ENCODE data around the gene UROD.
"Not testable (repeated sequence)": the region's sequence is repeated elsewhere in the genome, so short reads cannot be mapped to it uniquely, and the experiment has no call there.

The UROD gene

GRCh38 chr1:45011837-45012638 is at the start of gene UROD:
TSS of gene UROD (plus strand) at chr1:45012254. CDS start at chr1:45012266, 12 bp downstream.
- peak; percentile 88 for DNase-seq (ENCODE audit: low spot score)

GRCh38 chr1:44962729-44963128 is 49.3 kb upstream of the UROD start:
- DNase-seq (ENCODE audit: low spot score): no peak

GRCh38 chr1:44964396-44964795 is 47.7 kb upstream of the UROD start:
- no peak for DNase-seq (ENCODE audit: low spot score)

- DNase-seq (ENCODE audit: low spot score): no peak
Measured at GRCh38 chr1:44970317-44970716, 41.7 kb upstream of the UROD start.

GRCh38 chr1:44973645-44974044 is 38.4 kb upstream of the UROD start:
- DNase-seq (ENCODE audit: low spot score): no peak

GRCh38 chr1:44976252-44976651 is 35.8 kb upstream of the UROD start:
- DNase-seq (ENCODE audit: low spot score): no peak

GRCh38 chr1:44977372-44977771 is 34.7 kb upstream of the UROD start:
- DNase-seq (ENCODE audit: low spot score): not testable (repeated sequence)

GRCh38 chr1:44985747-44986359 is 26.2 kb upstream of the UROD start:
- no peak for DNase-seq (ENCODE audit: low spot score)

- DNase-seq (ENCODE audit: low spot score): no peak
Measured at GRCh38 chr1:44988531-44989156, 23.4 kb upstream of the UROD start.

- no peak for DNase-seq (ENCODE audit: low spot score)
Measured at GRCh38 chr1:44994309-44994898, 17.6 kb upstream of the UROD start.

GRCh38 chr1:44995467-44996238 is 16.4 kb upstream of the UROD start:
- DNase-seq (ENCODE audit: low spot score): no peak

GRCh38 chr1:44999232-44999631 is 12.8 kb upstream of the UROD start:
- DNase-seq (ENCODE audit: low spot score): no peak

GRCh38 chr1:45001011-45001481 is 11.0 kb upstream of the UROD start:
- no peak for DNase-seq (ENCODE audit: low spot score)

- DNase-seq (ENCODE audit: low spot score): not testable (repeated sequence)
Measured at GRCh38 chr1:45001576-45001975, 10.5 kb upstream of the UROD start.

GRCh38 chr1:45002650-45003645 is 9.1 kb upstream of the UROD start:
- DNase-seq (ENCODE audit: low spot score): no peak

GRCh38 chr1:45003741-45004140 is 8.3 kb upstream of the UROD start:
- no peak for DNase-seq (ENCODE audit: low spot score)

- no peak for DNase-seq (ENCODE audit: low spot score)
Measured at GRCh38 chr1:45004281-45004920, 7.7 kb upstream of the UROD start.

- DNase-seq (ENCODE audit: low spot score): no peak
Measured at GRCh38 chr1:45005761-45006160, 6.3 kb upstream of the UROD start.

- no peak for DNase-seq (ENCODE audit: low spot score)
Measured at GRCh38 chr1:45007311-45007710, 4.7 kb upstream of the UROD start.

GRCh38 chr1:45008076-45008475 is 4.0 kb upstream of the UROD start:
- DNase-seq (ENCODE audit: low spot score): no peak
